HG03354 (cell line): ENCODE measurements around the gene RPL10.

ENCODE experiments used
- ATAC-seq: cut with Tn5 transposase; IDR thresholded peaks from one replicate; pipeline ENCODE4 v1.9.1; 2021; ENCODE audit warnings: mild to moderate bottlenecking; ENCODE audit not compliant: unreplicated experiment, poor library complexity, severe bottlenecking

Gene RPL10

DNA sequence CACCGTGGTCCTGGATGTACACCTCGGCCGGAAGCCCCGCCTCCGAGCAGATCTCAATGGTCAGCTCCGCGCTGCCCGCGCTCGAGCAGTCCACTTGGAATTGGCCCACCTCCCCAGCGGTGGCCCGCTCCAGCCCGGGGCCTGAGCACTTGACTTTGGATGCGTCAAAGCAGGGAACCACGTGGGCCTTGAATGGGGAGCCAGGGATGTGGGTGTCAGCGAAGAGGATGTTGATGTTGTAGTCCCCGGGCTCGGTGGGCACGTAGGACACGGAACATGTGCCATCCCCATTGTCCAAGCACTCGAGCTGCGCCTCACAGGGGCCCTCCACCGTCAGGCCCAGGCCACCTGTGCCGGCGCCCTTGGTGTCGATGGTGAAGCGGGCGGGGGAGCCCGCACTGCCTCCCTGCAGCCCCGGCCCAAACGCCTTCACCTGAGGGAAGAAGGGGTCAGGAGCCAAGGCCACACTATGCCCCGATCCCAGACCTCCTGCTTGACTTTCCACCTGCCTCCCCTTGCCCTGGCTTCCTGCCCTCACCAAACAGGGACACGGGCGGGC lies 37.9 kb upstream of the RPL10 start:
- ATAC-seq, result no peak

DNA sequence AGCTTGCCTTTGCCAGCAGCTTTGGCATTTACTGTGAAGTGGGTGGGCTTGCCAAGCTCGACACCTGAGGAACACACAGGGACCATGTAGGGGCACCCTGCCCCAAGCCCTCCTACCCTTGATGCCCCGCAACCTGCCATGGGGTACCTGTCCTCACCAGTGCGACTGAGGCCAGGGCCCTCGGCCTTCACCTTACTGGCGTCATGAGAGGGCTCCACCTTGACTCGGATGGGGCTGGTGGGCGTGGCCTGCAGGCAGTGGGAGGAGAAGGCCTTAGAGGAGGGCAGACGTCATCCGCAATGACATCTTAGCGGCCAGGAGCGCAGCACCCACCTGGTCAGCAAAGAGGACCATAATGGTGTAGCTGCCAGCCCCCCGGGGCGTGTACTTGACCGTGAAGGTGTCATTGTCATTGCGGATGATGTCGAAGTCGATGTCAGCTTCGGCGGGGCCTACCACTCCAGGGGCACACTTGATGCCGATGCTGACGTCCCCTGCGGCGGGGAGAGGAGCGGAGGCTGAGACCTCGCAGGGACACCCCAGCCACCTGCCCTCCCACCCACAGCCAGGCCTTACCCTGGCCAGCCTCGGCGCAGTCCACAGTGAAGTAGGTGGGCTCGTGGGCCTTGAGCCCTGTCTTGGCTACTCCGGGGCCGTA lies 36.0 kb upstream of the RPL10 start:
- ATAC-seq, result no peak

DNA sequence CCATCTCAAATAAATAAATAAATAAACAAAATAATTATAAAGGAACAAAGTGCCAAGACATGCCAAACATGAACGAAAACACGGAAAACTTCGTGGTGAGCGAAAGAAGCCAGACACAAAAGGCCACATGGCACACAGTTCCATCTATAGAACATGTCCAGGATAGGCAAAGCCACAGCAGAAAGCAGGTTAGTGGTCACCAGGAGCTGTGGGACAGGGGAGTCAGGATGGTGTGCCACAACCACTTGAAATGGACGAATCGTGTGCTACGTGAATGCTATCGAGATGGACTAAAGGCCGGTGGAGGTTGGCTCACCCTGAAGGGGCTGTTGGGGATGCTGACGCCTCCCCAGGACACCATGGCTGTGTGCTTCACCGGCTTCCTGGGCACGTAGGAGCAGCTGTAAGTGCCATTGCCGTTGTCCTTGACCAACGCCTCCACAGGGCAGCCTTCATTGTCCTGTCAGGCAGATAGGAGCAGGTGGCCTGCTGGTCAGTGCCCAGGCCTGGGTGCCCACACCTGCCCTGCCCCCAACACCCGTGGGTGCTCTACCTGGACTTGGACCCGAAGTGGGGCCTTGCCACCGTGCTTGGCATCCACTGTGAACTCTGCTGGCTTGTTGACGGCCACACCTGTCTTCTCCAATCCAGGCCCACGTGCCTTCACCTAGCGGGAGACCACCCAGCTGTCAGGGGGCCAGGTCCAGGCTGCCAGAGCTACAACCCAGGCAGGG lies 34.3 kb upstream of the RPL10 start:
- ATAC-seq, result no peak

DNA sequence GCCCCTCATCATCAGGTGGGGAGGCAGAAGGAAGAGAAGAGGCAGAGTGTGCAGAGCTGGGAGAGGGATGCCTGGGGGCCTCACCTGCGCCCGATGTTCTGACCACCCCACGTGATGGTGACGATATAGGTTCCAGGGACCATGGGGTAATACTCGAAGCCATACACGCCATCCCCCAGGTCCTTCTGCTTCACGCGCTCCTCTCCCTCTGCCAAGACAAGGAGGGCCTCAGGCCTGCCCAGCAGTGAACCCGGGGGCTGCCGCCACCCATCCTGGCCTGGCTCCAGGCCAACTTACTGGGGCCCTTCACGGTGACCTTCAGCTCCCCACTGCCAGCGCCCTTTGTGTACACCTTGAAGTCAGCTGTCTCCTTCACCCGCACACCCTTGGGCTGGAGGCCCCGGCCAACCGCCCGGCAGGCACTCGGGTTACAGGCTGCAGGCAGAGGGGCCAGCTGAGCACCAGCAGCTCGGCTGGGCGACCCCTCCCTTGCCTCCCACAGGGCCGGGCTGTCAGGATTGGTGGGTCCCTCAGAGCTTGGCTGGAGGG lies 33.1 kb upstream of the RPL10 start:
- ATAC-seq, result no peak

GRCh38 chrX:154365997-154366665 lies 32.0 kb upstream of the RPL10 start:
- ATAC-seq, result no peak

DNA sequence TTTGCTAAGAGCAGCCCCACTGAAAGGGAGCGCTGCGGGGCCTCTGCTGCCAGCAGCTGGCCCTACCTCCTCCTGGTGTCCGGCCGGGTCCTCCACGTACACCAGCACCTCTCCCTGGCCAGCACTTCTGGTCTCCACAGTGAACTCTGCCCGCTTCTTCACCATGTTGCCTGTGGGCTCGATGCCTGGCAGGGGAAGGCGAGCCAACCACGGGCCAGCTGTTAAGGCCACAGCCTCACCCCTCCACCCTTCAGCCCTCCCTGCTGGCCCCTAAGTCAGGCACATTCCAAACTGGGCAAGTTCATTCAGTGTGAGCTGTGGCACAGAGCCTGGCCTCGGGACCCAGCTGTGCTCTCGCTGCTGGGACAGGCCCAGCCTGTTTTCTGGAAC lies 31.5 kb upstream of the RPL10 start:
- ATAC-seq, result no peak

DNA sequence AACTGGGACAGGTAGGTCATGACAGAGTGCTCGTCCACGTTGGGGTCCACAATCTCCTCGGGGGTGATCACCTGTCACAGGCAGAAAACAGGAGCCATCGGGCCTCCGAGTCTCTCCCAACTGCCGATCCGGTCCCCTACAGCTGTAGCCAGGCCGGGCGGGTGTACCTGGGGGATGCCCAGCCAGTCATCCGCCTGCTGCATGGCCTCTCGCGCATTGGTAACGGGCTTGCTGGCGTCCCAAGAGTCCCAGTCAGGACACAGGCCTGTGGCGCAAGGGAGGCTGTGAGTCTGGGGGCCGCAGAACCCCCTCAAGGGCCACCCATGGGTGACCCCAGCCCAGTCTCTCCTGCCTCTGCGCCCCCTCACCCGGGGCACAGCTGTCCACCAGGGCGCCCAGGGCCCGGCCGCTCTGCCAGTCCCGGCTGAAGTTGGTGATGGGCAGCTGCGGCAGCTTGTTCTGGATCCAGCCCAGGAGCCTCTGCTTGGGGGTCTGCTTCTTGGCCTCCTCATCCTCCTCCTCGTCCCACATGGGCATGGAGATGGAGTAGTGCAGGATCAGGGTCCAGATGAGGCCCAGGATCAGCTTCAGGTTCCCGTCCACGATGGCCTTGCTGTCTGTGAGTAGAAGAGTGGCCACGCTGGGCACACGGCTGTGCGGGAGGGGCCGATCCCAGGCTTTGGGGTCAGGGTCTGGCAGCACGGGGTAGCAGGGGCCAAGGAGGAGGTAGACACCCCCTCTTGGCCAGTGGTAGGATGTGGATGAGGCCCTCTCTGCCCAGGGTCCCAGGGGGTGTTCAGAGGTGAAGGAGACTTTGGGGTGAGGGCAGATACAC lies 30.5 kb upstream of the RPL10 start:
- no peak for ATAC-seq

DNA sequence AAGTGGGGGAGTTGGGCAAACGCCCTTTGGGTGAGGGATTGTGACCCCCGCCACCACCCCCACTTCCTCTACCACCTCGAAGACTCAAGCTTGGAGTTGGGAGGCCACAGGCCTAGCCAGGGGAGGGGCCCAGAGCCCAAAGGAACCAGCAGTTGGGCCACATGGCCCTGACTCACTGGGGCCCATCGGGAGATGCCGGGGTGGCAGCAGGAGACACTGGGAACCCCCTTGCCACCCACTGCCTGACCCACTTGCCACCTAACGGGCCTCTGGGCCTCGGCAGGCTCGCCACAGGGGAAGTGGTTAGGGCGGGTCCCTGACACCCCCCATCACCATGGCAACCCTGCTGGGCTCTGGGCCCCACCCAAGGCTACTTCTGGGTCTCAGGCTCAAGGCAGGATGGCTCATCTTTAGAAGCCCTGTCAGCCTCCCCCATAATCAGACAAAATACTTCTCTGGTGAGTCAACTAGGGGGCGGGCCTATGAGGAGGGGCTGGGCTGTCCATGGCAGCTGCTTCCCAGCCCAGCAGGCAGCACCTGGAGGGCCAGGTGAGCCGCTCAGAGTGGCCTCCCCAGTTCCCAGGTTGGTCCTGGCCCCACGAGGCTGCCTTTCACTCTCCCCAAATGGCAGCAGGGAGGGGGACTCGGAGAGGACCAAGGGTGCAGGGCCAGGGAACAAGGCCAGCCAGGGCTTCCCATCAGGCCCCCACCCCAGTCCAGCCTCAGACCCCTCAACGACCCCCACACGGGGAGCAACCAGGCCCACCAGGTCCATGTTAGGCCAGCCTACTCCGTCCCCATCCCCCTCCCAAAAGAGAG lies 29.3 kb upstream of the RPL10 start:
- peak; percentile 27 for ATAC-seq

GRCh38 chrX:154369449-154370299 lies 28.5 kb upstream of the RPL10 start:
- ATAC-seq, result no peak

DNA sequence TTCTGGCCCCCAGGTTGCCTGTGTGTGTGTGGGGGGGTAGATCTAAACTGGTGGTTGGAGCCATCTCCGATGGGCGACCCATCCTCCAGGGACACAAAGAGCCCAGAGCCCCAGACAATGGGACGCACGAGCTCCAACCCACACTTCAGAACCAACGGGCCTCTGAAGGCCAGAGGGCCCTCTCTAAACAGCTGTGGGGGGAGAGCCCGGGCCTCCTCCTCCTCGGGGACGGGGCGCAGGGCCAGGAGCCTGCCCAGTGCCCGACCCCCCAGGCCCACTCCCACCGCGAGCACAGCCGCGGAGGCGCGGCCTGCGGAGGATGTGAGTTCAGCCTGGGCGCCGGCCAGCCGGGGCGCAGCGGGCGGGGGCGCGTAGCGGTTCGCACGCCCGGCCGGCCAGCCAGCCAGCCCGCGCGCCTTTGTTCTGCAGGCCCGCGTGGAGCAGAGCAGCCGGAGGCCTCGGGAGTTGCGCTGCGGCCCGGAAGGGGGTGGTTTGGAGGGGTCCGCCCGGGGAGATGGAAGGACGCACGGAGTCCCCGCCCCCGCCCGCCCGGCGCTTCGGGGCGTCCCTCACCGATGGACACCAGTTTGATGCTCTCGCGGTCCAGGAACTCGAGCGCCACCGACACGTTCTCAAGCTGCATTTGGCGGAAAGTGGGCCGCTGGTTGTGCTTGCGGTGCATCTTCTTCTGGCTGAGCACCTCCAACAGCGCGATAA lies 27.7 kb upstream of the RPL10 start:
- ATAC-seq, result no peak

- peak; percentile 65 for ATAC-seq
Observed at GRCh38 chrX:154371017-154371788, 27.0 kb upstream of the RPL10 start.

- no peak for ATAC-seq
Observed at GRCh38 chrX:154371789-154372300, 26.3 kb upstream of the RPL10 start.

GRCh38 chrX:154372612-154373022 lies 25.6 kb upstream of the RPL10 start:
- ATAC-seq, result peak; percentile 37

- no peak for ATAC-seq
Observed at GRCh38 chrX:154373340-154374306, 24.6 kb upstream of the RPL10 start.
